ENCODE results near the gene RUBCNL.
"Not testable (repeated sequence)": the region's sequence is repeated elsewhere in the genome, so short reads cannot be mapped to it uniquely, and the experiment has no call there.

Gene RUBCNL

DNA sequence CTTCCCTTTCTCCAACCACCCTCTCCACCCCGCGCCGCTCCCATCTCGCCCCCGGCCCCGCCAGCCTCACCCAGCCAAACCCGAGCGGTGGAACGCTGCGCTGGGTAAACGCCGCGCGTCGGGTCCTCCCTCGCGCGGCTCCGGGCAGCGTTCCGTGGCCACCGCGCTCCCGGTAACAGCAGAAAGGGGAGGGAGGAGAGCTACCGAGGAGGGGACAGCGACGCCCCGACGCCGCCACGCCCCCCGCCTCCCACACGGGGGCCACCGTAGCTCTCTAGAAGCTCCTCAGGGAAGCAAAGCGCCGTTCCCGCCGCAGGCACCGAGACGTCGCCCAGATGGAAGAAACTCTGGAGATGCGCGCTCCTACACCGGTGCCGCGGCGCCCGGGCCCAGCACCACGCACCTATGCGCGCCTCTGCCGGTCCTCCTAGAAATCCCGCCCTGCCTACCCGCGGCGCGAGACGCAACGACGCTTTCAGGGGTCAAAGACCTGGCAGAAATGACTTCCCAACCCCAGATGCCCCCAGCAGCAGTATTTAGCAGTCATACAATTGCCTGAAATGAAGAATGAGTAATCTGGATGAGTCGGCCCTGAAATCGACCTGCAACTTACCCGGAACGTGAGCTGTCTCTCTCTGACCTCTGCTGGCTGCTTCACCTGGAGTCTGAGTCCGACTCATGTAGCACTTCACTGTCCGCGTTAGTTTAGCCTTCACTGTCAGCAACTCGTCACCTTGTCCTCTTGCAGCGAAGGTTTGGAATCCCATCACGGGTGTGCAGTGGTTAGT is at the start of gene RUBCNL:
RUBCNL (minus strand) TSS at position 189 of the 788 bp plus-strand sequence. CDS start 14,777 bp downstream, outside the sequence.
- no peak for DNase-seq (ENCODE audit: low read depth in 2 of 2, low spot score in 1 of 2)

GRCh38 chr13:46429558-46429957 is 42.5 kb upstream of the RUBCNL start:
- not testable (repeated sequence) for DNase-seq (ENCODE audit: low read depth in 2 of 2, low spot score in 1 of 2)

DNA sequence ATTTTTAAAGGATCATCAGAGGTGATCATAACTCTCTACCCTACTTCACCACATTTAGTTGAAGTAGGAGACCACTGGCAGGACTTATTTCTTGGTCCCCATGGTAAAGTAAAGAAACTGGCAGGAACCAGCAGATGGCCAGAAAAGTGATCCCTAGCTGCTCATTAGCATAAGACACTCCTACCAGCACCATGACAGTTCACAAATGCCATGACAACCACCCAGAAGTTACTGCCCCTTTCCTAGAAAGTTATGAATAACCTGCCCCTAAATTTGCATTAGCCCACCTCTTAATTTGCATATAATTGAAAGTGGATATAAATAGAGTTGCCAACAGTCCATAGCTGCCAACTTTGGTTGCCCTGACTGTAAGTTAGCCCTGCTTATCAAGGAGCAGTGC is 18.4 kb upstream of the RUBCNL start:
- DNase-seq (ENCODE audit: low read depth in 2 of 2, low spot score in 1 of 2) = no peak

GRCh38 chr13:46404733-46405100 is 17.7 kb upstream of the RUBCNL start:
- DNase-seq (ENCODE audit: low read depth in 2 of 2, low spot score in 1 of 2) = no peak

DNA sequence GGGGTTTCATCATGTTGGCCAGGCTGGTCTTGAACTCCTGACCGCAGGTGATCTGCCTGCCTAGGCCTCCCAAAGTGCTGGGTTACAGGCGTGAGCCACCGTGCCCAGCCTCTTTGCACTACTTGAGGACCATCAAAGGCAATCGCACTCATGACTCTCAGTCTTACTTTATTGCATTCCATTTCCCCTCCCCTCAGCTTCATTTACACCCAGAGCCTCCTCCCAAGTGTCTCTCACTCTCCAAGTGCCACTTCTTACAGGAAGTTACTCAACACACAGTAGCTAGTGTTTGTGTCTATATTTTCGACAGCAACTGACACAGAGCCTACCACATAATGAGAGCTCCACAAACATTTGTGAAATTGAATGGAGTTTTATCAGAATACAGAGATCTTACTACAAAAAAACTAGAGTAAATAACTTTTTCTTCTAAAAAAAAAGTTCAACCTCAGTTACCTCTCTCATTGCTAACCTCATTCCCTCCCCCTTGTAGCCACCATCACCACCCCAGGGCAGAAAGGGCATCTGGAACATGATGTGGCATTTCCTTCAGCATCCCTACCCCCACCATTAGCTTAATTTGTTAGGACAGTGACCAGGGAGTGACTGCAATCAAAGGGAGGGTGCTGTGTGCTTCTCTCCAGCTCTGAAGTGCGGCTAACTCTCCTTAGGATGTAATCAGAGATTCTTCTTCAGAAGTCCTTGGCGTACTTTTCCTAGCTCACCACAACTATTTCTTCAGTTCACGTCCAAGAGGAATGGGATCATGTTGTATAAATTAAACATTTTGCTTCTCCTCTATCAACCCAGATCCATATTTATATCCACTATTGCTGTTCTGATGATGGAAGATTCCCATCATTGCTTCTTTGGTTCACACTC is 17.0 kb upstream of the RUBCNL start:
- DNase-seq (ENCODE audit: low read depth in 2 of 2, low spot score in 1 of 2) = no peak

DNA sequence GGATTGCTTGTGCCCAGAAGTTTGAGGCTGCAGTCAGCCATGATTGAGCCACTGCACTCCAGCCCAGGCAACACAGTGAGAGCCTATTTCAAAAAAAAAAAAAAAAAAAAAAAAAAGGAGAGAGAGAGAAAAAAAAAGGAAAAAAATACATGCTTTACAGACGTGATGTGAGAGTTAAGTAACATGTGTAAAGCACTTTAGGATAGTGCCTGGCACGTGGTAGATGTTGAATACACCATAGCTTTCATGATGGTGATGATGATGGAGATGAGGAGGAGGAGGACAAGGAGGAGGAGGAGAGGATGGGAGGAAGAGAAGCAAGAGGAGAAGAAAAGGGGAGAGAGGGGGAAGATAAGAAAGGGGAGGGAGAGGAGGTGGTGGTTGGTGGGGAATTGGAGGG is 15.1 kb upstream of the RUBCNL start:
- no peak for DNase-seq (ENCODE audit: low read depth in 2 of 2, low spot score in 1 of 2)

DNA sequence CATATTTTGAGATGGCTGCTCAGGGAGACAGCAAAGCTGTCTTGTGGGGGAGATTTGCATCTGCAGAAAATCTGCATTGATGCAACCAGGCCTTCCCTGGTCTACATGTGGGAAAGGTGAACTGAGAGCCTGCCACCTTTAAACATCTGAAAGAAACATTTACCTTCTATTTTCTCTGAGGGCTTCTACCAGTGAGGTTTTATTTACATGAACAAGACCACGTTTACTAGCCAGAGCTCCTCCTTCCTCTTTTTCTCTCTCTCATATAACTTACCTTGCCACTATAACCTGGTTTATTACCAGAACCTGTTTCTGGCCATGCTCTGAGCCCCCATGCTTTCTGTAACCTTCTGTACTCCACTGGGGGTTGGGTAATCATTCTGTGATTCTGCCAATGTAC is 14.4 kb upstream of the RUBCNL start:
- DNase-seq (ENCODE audit: low read depth in 2 of 2, low spot score in 1 of 2) = no peak

DNA sequence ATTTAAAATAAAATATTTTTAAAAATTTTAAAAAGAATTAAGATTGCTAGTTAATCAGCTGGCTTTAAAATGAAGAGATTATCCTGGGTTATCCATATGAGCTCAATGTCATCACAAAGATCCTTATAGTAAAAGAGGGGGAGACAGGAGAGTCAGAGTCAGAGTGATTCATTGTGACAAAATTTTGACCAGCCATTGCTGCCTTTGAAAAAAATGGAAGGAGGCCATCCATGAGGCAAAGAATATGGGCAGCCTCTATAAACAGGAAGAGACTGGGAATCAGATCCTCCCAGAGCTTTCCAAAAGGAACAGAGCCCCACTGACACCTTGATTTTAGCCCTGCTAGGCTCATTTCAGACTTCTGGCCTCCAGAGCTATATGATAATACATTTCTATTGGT is 9.3 kb upstream of the RUBCNL start:
- no peak for DNase-seq (ENCODE audit: low read depth in 2 of 2, low spot score in 1 of 2)

GRCh38 chr13:46392967-46393366 is 5.9 kb upstream of the RUBCNL start:
- no peak for DNase-seq (ENCODE audit: low read depth in 2 of 2, low spot score in 1 of 2)

- no peak for DNase-seq (ENCODE audit: low read depth in 2 of 2, low spot score in 1 of 2)
Observed at GRCh38 chr13:46389457-46390451, 2.7 kb upstream of the RUBCNL start.

DNA sequence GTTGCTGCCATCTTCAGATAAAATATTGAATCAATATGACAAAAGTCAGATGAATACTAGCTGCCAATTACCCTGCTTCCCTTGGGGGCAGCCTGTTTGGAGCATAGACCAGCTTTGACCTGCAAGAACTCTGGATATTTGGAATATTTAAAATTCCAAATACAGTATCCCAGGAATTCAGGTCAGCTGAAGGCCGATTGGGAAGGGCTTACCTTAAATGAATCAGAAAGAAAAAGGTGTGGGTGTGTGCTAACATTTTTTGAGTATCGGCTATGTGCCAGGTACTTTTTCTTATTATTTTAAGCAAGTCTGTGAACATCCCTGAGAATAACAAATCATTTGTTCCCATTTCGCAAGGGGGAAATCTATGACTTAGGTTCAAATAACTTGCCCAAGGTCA is 1.8 kb upstream of the RUBCNL start:
- DNase-seq (ENCODE audit: low read depth in 2 of 2, low spot score in 1 of 2) = no peak

- DNase-seq (ENCODE audit: low read depth in 2 of 2, low spot score in 1 of 2) = no peak
Observed at GRCh38 chr13:46388308-46388707, 1.3 kb upstream of the RUBCNL start.

- DNase-seq (ENCODE audit: low read depth in 2 of 2, low spot score in 1 of 2) = no peak
Observed at GRCh38 chr13:46386392-46387063, 524 bp downstream of the RUBCNL start.

- no peak for DNase-seq (ENCODE audit: low read depth in 2 of 2, low spot score in 1 of 2)
Observed at GRCh38 chr13:46385946-46386345, 1.1 kb downstream of the RUBCNL start.

DNA sequence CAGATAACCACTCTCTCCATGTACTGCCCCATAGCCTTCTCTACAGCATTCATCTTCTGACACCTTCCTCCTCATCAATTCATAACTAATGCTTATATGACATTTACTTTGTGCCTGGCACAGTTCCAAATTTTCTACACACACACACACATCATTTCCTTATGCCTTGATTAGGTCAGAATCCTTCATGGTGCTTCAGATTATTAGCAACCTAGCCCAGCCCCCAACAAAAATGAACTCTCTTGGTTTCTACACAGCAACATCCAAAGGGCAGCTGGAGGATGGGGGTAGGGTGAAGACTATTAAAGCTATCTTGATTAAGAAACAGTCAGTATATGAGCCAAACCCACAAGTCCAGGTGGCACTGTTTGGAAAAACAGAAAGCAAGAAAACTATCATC is 3.7 kb downstream of the RUBCNL start:
- no peak for DNase-seq (ENCODE audit: low read depth in 2 of 2, low spot score in 1 of 2)

- no peak for DNase-seq (ENCODE audit: low read depth in 2 of 2, low spot score in 1 of 2)
Observed at GRCh38 chr13:46382224-46382623, 4.8 kb downstream of the RUBCNL start.

GRCh38 chr13:46380242-46380641 is 6.8 kb downstream of the RUBCNL start:
- no peak for DNase-seq (ENCODE audit: low read depth in 2 of 2, low spot score in 1 of 2)

DNA sequence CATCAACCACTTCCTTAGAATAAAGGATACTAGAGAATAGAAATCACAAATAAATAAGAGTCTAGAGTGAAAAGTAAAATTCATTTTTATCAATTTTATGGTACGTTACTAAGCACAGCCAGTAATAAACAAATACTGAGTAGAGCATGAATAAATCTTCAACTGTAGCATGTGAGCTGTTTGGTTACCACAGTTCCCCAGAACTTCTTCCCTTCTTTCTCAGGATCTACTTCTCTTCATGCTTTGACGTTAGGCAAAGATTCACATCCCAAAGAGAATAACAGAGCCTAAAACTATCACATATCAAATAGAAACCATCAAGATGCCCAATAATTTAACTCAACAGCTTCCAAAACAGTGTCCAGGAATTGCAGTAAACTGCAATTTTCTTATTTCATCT is 7.4 kb downstream of the RUBCNL start:
- DNase-seq (ENCODE audit: low read depth in 2 of 2, low spot score in 1 of 2) = no peak

DNA sequence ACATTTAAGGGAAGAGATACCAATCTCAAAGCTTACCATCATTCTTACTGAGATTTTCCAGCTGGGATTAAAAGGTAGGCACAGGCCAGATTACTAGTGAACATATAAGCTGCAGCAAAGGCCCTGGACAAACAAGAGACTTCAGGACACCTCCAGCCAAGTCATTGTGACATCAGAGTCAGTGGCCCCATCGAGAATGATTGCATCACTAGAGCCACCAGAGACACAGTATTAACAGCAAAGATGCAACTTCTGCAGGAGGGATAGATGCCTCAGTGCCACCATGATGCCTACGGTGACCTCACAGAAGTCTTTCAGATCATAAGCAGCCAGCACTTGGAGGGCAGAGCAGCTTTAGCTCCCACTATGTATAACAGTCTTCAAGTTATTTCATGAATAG is 8.6 kb downstream of the RUBCNL start:
- DNase-seq (ENCODE audit: low read depth in 2 of 2, low spot score in 1 of 2) = no peak

- no peak for DNase-seq (ENCODE audit: low read depth in 2 of 2, low spot score in 1 of 2)
Observed at GRCh38 chr13:46377554-46377953, 9.5 kb downstream of the RUBCNL start.

DNA sequence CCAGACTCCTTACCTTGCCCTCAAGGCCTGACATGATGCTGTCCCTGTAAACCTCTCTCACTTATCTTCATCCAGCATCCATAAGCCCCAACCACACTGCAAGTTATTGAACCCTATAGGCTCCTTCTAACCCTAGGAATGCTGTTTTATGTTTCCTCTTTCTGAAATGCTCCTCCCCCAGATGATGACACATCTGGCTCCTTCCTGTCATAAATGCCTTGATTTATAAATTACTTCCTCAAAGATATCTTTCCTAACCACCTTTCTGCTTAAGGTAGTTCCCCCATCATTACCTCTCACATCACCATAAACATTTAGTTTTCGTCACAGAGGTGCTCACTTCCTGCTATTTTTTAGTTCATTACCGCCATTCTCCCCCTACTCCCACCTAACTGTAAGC is 12.3 kb downstream of the RUBCNL start:
- no peak for DNase-seq (ENCODE audit: low read depth in 2 of 2, low spot score in 1 of 2)
